Ishikawa (cell line): ENCODE data around the gene SEMA5A.

ENCODE experiments used
- CEBPB ChIP-seq: IDR thresholded peaks from 2 replicates; pipeline ENCODE4 v1.6.1; 2012
- CREB1 ChIP-seq: IDR thresholded peaks from 2 replicates; pipeline ENCODE4 v1.6.1; 2012; ENCODE audit warnings: low read depth
- EP300 ChIP-seq: IDR thresholded peaks from 2 replicates; pipeline ENCODE4 v1.6.1; 2012; ENCODE audit warnings: borderline replicate concordance
- FOXM1 ChIP-seq: IDR thresholded peaks from 2 replicates; pipeline ENCODE4 v1.6.1; 2012; ENCODE audit warnings: low read depth, borderline replicate concordance
- MAX ChIP-seq: IDR thresholded peaks from 2 replicates; pipeline ENCODE4 v1.6.1; 2012
- RAD21 ChIP-seq: IDR thresholded peaks from 2 replicates; pipeline ENCODE4 v1.6.1; 2012; ENCODE audit warnings: low read depth
- TAF1 ChIP-seq: IDR thresholded peaks from 2 replicates; pipeline ENCODE4 v1.6.1; 2012; ENCODE audit warnings: low read depth, mild to moderate bottlenecking
- TF ChIP-seq, protein P1 (sequence below): IDR thresholded peaks from 2 replicates; pipeline ENCODE4 v1.6.1; 2012; ENCODE audit warnings: low read depth, mild to moderate bottlenecking

DNA sequence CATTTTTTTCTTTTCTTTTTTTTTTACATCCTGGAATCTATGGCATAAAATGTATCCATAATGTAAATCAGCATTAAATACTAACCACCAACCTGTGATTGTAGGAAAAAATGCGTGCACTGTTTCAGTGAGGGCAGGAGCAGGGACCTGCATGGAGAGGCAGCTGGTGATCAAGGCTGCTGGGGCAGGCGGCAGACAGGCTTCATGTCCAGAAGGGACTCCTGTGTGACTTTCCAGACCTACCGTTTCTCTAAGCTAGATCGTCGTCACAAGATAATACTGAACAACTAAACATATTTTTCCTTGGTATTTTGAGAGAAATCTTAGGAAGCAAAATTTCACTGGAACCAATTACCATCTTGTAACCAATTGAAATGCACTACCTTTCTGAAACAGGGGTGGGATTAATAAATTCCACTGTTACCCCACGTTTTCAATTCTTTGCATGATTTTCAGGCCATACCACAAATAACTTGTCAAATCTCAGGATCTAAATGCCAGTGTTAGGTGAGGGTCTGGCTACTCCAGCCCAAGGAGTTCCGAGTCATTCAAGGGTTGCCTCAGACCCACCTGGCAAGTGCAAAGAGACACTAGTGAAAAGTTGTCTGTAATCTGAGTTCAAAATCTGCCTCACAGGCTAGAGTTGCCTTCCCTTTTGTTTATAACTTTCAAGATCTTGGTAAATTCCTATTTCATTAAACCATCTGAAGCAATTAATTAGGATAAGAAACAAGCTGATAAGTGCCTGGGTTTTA, 198.2 kb downstream of the SEMA5A start:
- TF ChIP-seq EP300: no peak
- no peak for TF ChIP-seq CEBPB
- TF ChIP-seq TAF1: no peak
- TF ChIP-seq, protein P1, sequence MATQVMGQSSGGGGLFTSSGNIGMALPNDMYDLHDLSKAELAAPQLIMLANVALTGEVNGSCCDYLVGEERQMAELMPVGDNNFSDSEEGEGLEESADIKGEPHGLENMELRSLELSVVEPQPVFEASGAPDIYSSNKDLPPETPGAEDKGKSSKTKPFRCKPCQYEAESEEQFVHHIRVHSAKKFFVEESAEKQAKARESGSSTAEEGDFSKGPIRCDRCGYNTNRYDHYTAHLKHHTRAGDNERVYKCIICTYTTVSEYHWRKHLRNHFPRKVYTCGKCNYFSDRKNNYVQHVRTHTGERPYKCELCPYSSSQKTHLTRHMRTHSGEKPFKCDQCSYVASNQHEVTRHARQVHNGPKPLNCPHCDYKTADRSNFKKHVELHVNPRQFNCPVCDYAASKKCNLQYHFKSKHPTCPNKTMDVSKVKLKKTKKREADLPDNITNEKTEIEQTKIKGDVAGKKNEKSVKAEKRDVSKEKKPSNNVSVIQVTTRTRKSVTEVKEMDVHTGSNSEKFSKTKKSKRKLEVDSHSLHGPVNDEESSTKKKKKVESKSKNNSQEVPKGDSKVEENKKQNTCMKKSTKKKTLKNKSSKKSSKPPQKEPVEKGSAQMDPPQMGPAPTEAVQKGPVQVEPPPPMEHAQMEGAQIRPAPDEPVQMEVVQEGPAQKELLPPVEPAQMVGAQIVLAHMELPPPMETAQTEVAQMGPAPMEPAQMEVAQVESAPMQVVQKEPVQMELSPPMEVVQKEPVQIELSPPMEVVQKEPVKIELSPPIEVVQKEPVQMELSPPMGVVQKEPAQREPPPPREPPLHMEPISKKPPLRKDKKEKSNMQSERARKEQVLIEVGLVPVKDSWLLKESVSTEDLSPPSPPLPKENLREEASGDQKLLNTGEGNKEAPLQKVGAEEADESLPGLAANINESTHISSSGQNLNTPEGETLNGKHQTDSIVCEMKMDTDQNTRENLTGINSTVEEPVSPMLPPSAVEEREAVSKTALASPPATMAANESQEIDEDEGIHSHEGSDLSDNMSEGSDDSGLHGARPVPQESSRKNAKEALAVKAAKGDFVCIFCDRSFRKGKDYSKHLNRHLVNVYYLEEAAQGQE: no peak
- no peak for TF ChIP-seq RAD21
- no peak for TF ChIP-seq MAX
- TF ChIP-seq CREB1: no peak
- no peak for TF ChIP-seq FOXM1
